Stimulated activated CD8-positive, alpha-beta memory T cell treated with anti-CD3 and anti-CD28 coated beads, Interleukin-7, amount 100 ng/mL, for 4 hours (primary cell): Measurements from ENCODE around the gene RPL23.

Experiments used
- DNase-seq, 2 donors: peaks; one replicate each; pipeline ENCODE4 v3.0.0-alpha.2; 2020; ENCODE audit warnings: low read depth in 2 of 2

The RPL23 gene

GRCh38 chr17:38853292-38854219, at the start of gene RPL23:
TSS of gene RPL23 (minus strand) at chr17:38853721. CDS start at chr17:38853710, 11 bp downstream.
- DNase-seq, result peak; percentile 85 to 89

- DNase-seq, result peak; percentile 33 to 39
Observed at GRCh38 chr17:38900978-38901656, 47.6 kb upstream of the RPL23 start.

GRCh38 chr17:38899421-38899820, 45.9 kb upstream of the RPL23 start:
- DNase-seq, result no peak

- DNase-seq, result peak; percentile 85 to 89
Observed at GRCh38 chr17:38898812-38899348, 45.4 kb upstream of the RPL23 start.

GRCh38 chr17:38898291-38898679, 44.8 kb upstream of the RPL23 start:
- no peak for DNase-seq

- DNase-seq, result no peak
Observed at GRCh38 chr17:38897671-38898290, 44.3 kb upstream of the RPL23 start.

GRCh38 chr17:38897176-38897575, 43.7 kb upstream of the RPL23 start:
- DNase-seq, result no peak

GRCh38 chr17:38896346-38896954, 42.9 kb upstream of the RPL23 start:
- no peak for DNase-seq

GRCh38 chr17:38894276-38894675, 40.8 kb upstream of the RPL23 start:
- DNase-seq, result no peak

- DNase-seq, result peak in 1 of 2 donors; percentile 47
Observed at GRCh38 chr17:38893607-38894006, 40.1 kb upstream of the RPL23 start.

GRCh38 chr17:38893113-38893512, 39.6 kb upstream of the RPL23 start:
- no peak for DNase-seq

- no peak for DNase-seq
Observed at GRCh38 chr17:38892620-38893019, 39.1 kb upstream of the RPL23 start.

GRCh38 chr17:38892083-38892482, 38.6 kb upstream of the RPL23 start:
- no peak for DNase-seq

- DNase-seq, result no peak
Observed at GRCh38 chr17:38891441-38891840, 37.9 kb upstream of the RPL23 start.

GRCh38 chr17:38890410-38890746, 36.9 kb upstream of the RPL23 start:
- no peak for DNase-seq

- no peak for DNase-seq
Observed at GRCh38 chr17:38889745-38890409, 36.4 kb upstream of the RPL23 start.

GRCh38 chr17:38888842-38889241, 35.3 kb upstream of the RPL23 start:
- no peak for DNase-seq

- DNase-seq, result no peak
Observed at GRCh38 chr17:38886643-38887010, 33.1 kb upstream of the RPL23 start.

- DNase-seq, result no peak
Observed at GRCh38 chr17:38885728-38886642, 32.5 kb upstream of the RPL23 start.

- no peak for DNase-seq
Observed at GRCh38 chr17:38885044-38885727, 31.7 kb upstream of the RPL23 start.
